Mesodermal cell (in vitro differentiated cells): ENCODE measurements around the gene EYA3.

Source experiments
- H3K27ac ChIP-seq: 2 replicates; pipeline ENCODE4 v1.7.0; 2013; ENCODE audit warnings: mild to moderate bottlenecking, low read depth, low read length, moderate library complexity; ENCODE audit not compliant: severe bottlenecking
- H3K36me3 ChIP-seq: 2 replicates; pipeline ENCODE4 v1.7.1; 2013; ENCODE audit warnings: mild to moderate bottlenecking, low read length, moderate library complexity; ENCODE audit not compliant: control insufficient read depth, insufficient read depth
- H3K4me1 ChIP-seq: one replicate; pipeline ENCODE4 v1.7.1; 2013; ENCODE audit warnings: mild to moderate bottlenecking, low read length; ENCODE audit not compliant: insufficient read depth, control insufficient read depth, poor library complexity, severe bottlenecking
- H3K4me3 ChIP-seq: 2 replicates; pipeline ENCODE4 v1.7.0; 2013; ENCODE audit warnings: low read length, control low read depth, mild to moderate bottlenecking; ENCODE audit not compliant: insufficient read depth, poor library complexity, severe bottlenecking; ENCODE audit errors: extremely low read depth
- H3K9me3 ChIP-seq: 2 replicates; pipeline ENCODE4 v1.7.1; 2013; ENCODE audit warnings: mild to moderate bottlenecking, low read length, moderate library complexity; ENCODE audit not compliant: control insufficient read depth
- WGBS, 2 experiments: methylation state at CpG; one replicate each; pipeline ENCODE4 v1.1.5; 2013; ENCODE audit warnings: missing lambda C conversion rate in 2 of 2; ENCODE audit not compliant: insufficient coverage in 2 of 2; 5-methylcytosine and 5-hydroxymethylcytosine counted together

The EYA3 gene

GRCh38 chr1:28070725-28071593 lies 17.5 kb downstream of the EYA3 start:
- 100% methylated on average over 1 of the region's 11 CpGs for WGBS, 2 experiments
- peaks cover 3% of the 10 kb centered on the region for H3K36me3 ChIP-seq
- H3K9me3 ChIP-seq: no peaks in the 10 kb centered on the region
- H3K4me1 ChIP-seq: peaks cover 5% of the 10 kb centered on the region
- no peak overlapping the region for H3K4me3 ChIP-seq
- H3K27ac ChIP-seq: no peak overlapping the region

- no peak overlapping the region for H3K4me3 ChIP-seq
Observed at GRCh38 chr1:28067523-28068090, 20.8 kb downstream of the EYA3 start.

GRCh38 chr1:28066393-28067154 lies 21.8 kb downstream of the EYA3 start:
- WGBS, 2 experiments: no CpG with 5 or more reads among the region's 3 CpGs
- Histone ChIP-seq H3K9me3 (no peaks in the 10 kb centered on the region), H3K4me3 (no peak overlapping the region), H3K36me3 (peaks cover 9% of the 10 kb centered on the region), H3K27ac (no peak overlapping the region), H3K4me1 (peaks cover 9% of the 10 kb centered on the region)

More at GRCh38 chr1:28067523-28068090, 20.8 kb downstream of the EYA3 start:
- peaks cover 9% of the 10 kb centered on the region for H3K4me1 ChIP-seq
- no peaks in the 10 kb centered on the region for H3K9me3 ChIP-seq
- H3K27ac ChIP-seq: no peak overlapping the region
- peaks cover 12% of the 10 kb centered on the region for H3K36me3 ChIP-seq
- WGBS, 2 experiments: no CpG with 5 or more reads among the region's 2 CpGs

- Histone ChIP-seq H3K4me1 (peaks cover 9% of the 10 kb centered on the region), H3K36me3 (peaks cover 9% of the 10 kb centered on the region), H3K4me3 (no peak overlapping the region), H3K27ac (no peak overlapping the region), H3K9me3 (no peaks in the 10 kb centered on the region)
- no CpG with 5 or more reads among the region's 5 CpGs for WGBS, 2 experiments
Observed at GRCh38 chr1:28064064-28064463, 24.3 kb downstream of the EYA3 start.

- Histone ChIP-seq H3K27ac (no peak overlapping the region), H3K9me3 (no peaks in the 10 kb centered on the region), H3K4me1 (peaks cover 9% of the 10 kb centered on the region), H3K36me3 (peaks cover 9% of the 10 kb centered on the region), H3K4me3 (no peak overlapping the region)
- 80 to 97% methylated on average over 1 to 5 of the region's 7 CpGs for WGBS, 2 experiments
Observed at GRCh38 chr1:28062806-28063205, 25.6 kb downstream of the EYA3 start.

- Histone ChIP-seq H3K4me1 (no peaks in the 10 kb centered on the region), H3K9me3 (no peaks in the 10 kb centered on the region), H3K27ac (no peak overlapping the region), H3K36me3 (peaks cover 4% of the 10 kb centered on the region), H3K4me3 (no peak overlapping the region)
- 95% methylated on average over 6 of the region's 8 CpGs; no CpG with 5 or more reads in 1 of the 2 experiments for WGBS, 2 experiments
Observed at GRCh38 chr1:28058971-28059878, 29.2 kb downstream of the EYA3 start.

- 94 to 95% methylated on average over 2 of the region's 4 CpGs for WGBS, 2 experiments
- no peak overlapping the region for H3K27ac ChIP-seq
- H3K9me3 ChIP-seq: no peaks in the 10 kb centered on the region
- peaks cover 3% of the 10 kb centered on the region for H3K36me3 ChIP-seq
- no peak overlapping the region for H3K4me3 ChIP-seq
- H3K4me1 ChIP-seq: no peaks in the 10 kb centered on the region
Observed at GRCh38 chr1:28058168-28058567, 30.2 kb downstream of the EYA3 start.

- Histone ChIP-seq H3K9me3 (no peaks in the 10 kb centered on the region), H3K4me1 (no peaks in the 10 kb centered on the region), H3K36me3 (peaks cover 3% of the 10 kb centered on the region), H3K4me3 (no peak overlapping the region), H3K27ac (no peak overlapping the region)
- 79 to 92% methylated on average over 3 of the region's 4 CpGs for WGBS, 2 experiments
Observed at GRCh38 chr1:28056129-28056925, 32.1 kb downstream of the EYA3 start.

- no CpG with 5 or more reads among the region's 1 CpG for WGBS, 2 experiments
- no peaks in the 10 kb centered on the region for H3K9me3 ChIP-seq
- H3K27ac ChIP-seq: no peak overlapping the region
- H3K36me3 ChIP-seq: peaks cover 21% of the 10 kb centered on the region
- no peak overlapping the region for H3K4me3 ChIP-seq
- H3K4me1 ChIP-seq: peaks cover 3% of the 10 kb centered on the region
Observed at GRCh38 chr1:28050776-28051175, 37.6 kb downstream of the EYA3 start.
